Stimulated activated CD8-positive, alpha-beta memory T cell treated with anti-CD3 and anti-CD28 coated beads, Interleukin-12 subunit alpha, Interleukin-12 subunit beta, amount 100 ng/mL, for 4 hours (primary cell): ENCODE measurements around the gene MAGEA6.

Source experiments
- DNase-seq: peaks from one replicate; pipeline ENCODE4 v3.0.0-alpha.2; 2020; ENCODE audit warnings: low read depth

MAGEA6 gene

DNA sequence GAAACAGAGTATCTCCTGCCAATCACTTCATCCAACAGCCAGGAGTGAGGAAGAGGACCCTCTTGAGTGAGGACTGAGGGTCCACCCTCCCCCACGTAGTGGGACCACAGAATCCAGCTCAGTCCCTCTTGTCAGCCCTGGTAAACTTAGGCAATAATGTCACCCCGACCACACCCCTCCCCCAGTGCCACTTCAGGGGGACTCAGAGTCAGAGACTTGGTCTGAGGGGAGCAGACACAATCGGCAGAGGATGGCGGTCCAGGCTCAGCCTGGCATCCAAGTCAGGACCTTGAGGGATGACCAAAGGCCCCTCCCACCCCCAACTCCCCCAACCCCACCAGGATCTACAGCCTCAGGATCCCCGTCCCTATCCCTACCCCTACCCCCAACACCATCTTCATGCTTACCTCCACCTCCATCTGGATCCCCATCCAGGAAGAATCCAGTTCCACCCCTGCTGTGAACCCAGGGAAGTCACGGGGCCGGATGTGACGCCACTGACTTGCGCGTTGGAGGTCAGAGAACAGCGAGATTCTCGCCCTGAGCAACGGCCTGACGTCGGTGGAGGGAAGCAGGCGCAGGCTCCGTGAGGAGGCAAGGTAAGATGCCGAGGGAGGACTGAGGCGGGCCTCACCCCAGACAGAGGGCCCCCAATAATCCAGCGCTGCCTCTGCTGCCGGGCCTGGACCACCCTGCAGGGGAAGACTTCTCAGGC is 36.1 kb downstream of the MAGEA6 start, which contains the start of the genes CSAG1 and MAGEA12:
TSS of gene CSAG1 (minus strand) at position 461 of the 715 bp plus-strand sequence. CDS start 1,261 bp downstream, outside the sequence.
TSS of gene MAGEA12 (plus strand) at position 497 of the 715 bp plus-strand sequence. CDS start 2,405 bp downstream, outside the sequence.
- DNase-seq: no peak

DNA sequence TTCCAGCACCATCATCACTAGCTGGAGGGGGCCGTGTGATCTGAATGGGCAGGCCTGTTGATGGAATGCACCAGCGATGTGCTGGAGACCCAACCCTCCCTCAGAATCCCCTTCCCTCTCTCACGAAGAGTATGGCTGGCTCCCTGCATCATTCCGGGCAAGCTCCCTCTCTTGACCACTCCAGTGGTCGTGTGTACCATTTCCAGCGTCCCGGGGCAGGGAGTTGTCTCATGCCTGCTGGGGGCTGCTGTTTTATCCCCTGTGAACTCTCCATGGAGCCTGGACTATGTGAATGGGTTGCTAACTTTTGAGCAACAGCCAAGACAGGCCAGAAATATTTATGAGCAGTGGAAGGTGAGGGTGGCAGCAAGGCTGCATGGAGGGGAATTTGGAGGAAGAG is 44.1 kb downstream of the MAGEA6 start:
- DNase-seq: no peak
